Measurements from ENCODE around the gene CEPT1. TPM values are rescaled to one million over a fixed set of nuclear protein-coding genes. Genes with fewer than 3 reads are reported as not detected.
A peak's percentile ranks its signal among the peaks of the same experiment; 100 is the strongest.

Gene CEPT1
- polyA plus RNA-seq (2012; rRNA removed), result 11.6 and 17.6 TPM in 2 replicates
- polyA plus RNA-seq (2012; cell fraction: cytosol; rRNA removed), result 16.4 and 17.4 TPM in 2 replicates
- 7.9 and 25.8 TPM in 2 replicates for polyA plus RNA-seq (2012; cell fraction: nucleus; rRNA removed)

GRCh38 chr1:111139956-111140679 lies at the start of gene CEPT1, which contains the start of gene DRAM2:
Gene CEPT1 (plus strand): TSS chr1:111140223. CDS start chr1:111147715, 7,492 bp downstream.
Gene DRAM2 (minus strand): TSS chr1:111140093. CDS start chr1:111131554, 8,539 bp downstream.
- WGBS (ENCODE audit: low lambda C conversion rate), result 0% methylated on average over 10 of the region's 68 CpGs
- POLR2A ChIA-PET, result interaction anchor here (1.3 to 1.5 kb wide), 2 partner anchors 16 to 176 kb away, joined by 4 to 5 read pairs; partner anchors contain the start of gene LRIF1
- TF ChIP-seq TAF1 (IDR thresholded peaks at IDR 0.05; ENCODE audit: borderline replicate concordance, low read depth, low read length) (peak; percentile 77), EP300 (IDR thresholded peaks at IDR 0.05; ENCODE audit: borderline replicate concordance in 1 of 2, low read depth in 1 of 2, low read length in 1 of 2) (no peak), REST (IDR thresholded peaks at IDR 0.05; ENCODE audit: low read depth, low read length) (no peak), NFIC (IDR thresholded peaks at IDR 0.05; ENCODE audit: borderline replicate concordance) (peak; percentile 12; the same call in 1 of the 2 replicates), RFX5 (IDR thresholded peaks at IDR 0.05; ENCODE audit: low read length) (no peak), SMC3 (IDR thresholded peaks at IDR 0.05; ENCODE audit: low read depth, low read length) (no peak), RCOR1 (IDR thresholded peaks at IDR 0.05; ENCODE audit: low read length) (no peak), RXRA (IDR thresholded peaks at IDR 0.05; ENCODE audit: borderline replicate concordance, low read depth) (no peak), POLR2AphosphoS5 (IDR thresholded peaks at IDR 0.05; ENCODE audit: low read depth, low read length) (peak; percentile 70), USF1 (IDR thresholded peaks at IDR 0.05; ENCODE audit: borderline replicate concordance, low read depth) (no peak), SIN3A (IDR thresholded peaks at IDR 0.05; ENCODE audit: borderline replicate concordance, low read depth, low read length) (peak; percentile 16; the same call in 1 of the 2 replicates), CTCF (IDR thresholded peaks at IDR 0.05) (no peak), FOXJ3 (CRISPR knock-in tag; IDR thresholded peaks at IDR 0.05) (no peak), RAD21 (IDR thresholded peaks at IDR 0.05; ENCODE audit: low read length) (no peak), USF2 (IDR thresholded peaks at IDR 0.05; ENCODE audit: borderline replicate concordance, low read depth, low read length) (no peak), TEAD4 (IDR thresholded peaks at IDR 0.05; ENCODE audit: borderline replicate concordance, insufficient read depth) (no peak), MXI1 (IDR thresholded peaks at IDR 0.05; ENCODE audit: low read depth, low read length) (peak; percentile 38), JUND (IDR thresholded peaks at IDR 0.05) (no peak), PBX3 (IDR thresholded peaks at IDR 0.05) (no peak), TCF12 (IDR thresholded peaks at IDR 0.05) (no peak), FOSL2 (IDR thresholded peaks at IDR 0.05; ENCODE audit: borderline replicate concordance, low read depth) (no peak), MEF2A (IDR thresholded peaks at IDR 0.05; ENCODE audit: borderline replicate concordance, low read depth) (no peak), YY1 (IDR thresholded peaks at IDR 0.05; ENCODE audit: low read depth) (no peak)

More at GRCh38 chr1:111139956-111140679, at the start of gene CEPT1, which contains the start of gene DRAM2:
- Histone ChIP-seq H3K9me2 (no peaks in the 10 kb centered on the region), H3K9me3 (no peaks in the 10 kb centered on the region), H3K79me2 (ENCODE audit: insufficient read depth) (peaks cover 78% of the 10 kb centered on the region), H3K36me3 (replicated peaks in 1 of 2; ENCODE audit: control insufficient read depth in 1 of 2, insufficient read depth in 2 of 2, low read length in 1 of 2) (peaks cover 6 to 23% of the 10 kb centered on the region in 2 experiments), H3K4me2 (peak within 1 kb of the TSS; percentile 92), H3K27ac (ENCODE audit: low read depth in 2 of 2, low read length in 1 of 2) (peak within 1 kb of the TSS; percentile 82 to 98), H3K27me3 (ENCODE audit: insufficient read depth) (no peaks in the 10 kb centered on the region), H3K9ac (peak within 1 kb of the TSS; percentile 86), H3F3A (replicated peaks; ENCODE audit: insufficient read depth) (peaks cover 2% of the 10 kb centered on the region), H3K4me3 (ENCODE audit: low read depth in 2 of 2, low read length in 1 of 2) (peak within 1 kb of the TSS; percentile 89 to 94), H3K4me1 (ENCODE audit: control insufficient read depth in 1 of 2, insufficient read depth in 2 of 2, low read depth in 1 of 2, low read length in 1 of 2) (peaks cover 7 to 15% of the 10 kb centered on the region in 2 experiments; a peak in 3 of 4 replicates), H2AFZ (ENCODE audit: low read depth) (peak within 1 kb of the TSS; percentile 85), H4K20me1 (ENCODE audit: insufficient read depth) (peaks cover 5% of the 10 kb centered on the region; the same call in 1 of the 2 replicates)
- CTCF ChIA-PET, result no interaction called here
- DNase-seq, result peak; percentile 94
